Progenitor cell of endocrine pancreas (in vitro differentiated cells): ENCODE measurements around the gene MCTP2. TPM values are rescaled to one million over a fixed set of nuclear protein-coding genes. Genes with fewer than 3 reads are reported as not detected.

Experiments
- DNase-seq: peaks from one replicate; pipeline ENCODE4 v3.0.0; 2021; ENCODE audit warnings: low spot score; ENCODE audit not compliant: unreplicated experiment
- H3K27ac Mint-ChIP-seq: 2 replicates; pipeline ENCODE4 v1.8.0; 2021; ENCODE audit warnings: mild to moderate bottlenecking, moderate library complexity, mixed read lengths
- H3K27me3 Mint-ChIP-seq: 2 replicates; pipeline ENCODE4 v1.8.0; 2021; ENCODE audit warnings: mixed read lengths
- H3K36me3 Mint-ChIP-seq: 2 replicates; pipeline ENCODE4 v1.8.0; 2022; ENCODE audit warnings: mixed read lengths; ENCODE audit not compliant: insufficient read depth
- H3K4me1 Mint-ChIP-seq: 2 replicates; pipeline ENCODE4 v1.8.0; 2021; ENCODE audit warnings: low read depth, mixed read lengths
- H3K4me3 Mint-ChIP-seq: 2 replicates; pipeline ENCODE4 v1.8.0; 2021; ENCODE audit warnings: low read depth, mild to moderate bottlenecking, moderate library complexity, mixed read lengths
- H3K9me3 Mint-ChIP-seq: 2 replicates; pipeline ENCODE4 v1.8.0; 2021; ENCODE audit warnings: low read depth, mixed read lengths
- CTCF ChIP-seq: fragments of 200-600 bp; sonication (generic); IDR thresholded peaks from one replicate; pipeline ENCODE4 v1.5.0; 2021; ENCODE audit warnings: antibody characterized with exemption, mild to moderate bottlenecking; ENCODE audit not compliant: unreplicated experiment
- total RNA-seq: library from RNA; stranded (reverse); gene quantifications from 2 replicates; pipeline ENCODE4 v1.2.1, GENCODE V29; 2021

Gene MCTP2
- total RNA-seq, 1 donor from 2014 or later = 2.6 TPM

DNA sequence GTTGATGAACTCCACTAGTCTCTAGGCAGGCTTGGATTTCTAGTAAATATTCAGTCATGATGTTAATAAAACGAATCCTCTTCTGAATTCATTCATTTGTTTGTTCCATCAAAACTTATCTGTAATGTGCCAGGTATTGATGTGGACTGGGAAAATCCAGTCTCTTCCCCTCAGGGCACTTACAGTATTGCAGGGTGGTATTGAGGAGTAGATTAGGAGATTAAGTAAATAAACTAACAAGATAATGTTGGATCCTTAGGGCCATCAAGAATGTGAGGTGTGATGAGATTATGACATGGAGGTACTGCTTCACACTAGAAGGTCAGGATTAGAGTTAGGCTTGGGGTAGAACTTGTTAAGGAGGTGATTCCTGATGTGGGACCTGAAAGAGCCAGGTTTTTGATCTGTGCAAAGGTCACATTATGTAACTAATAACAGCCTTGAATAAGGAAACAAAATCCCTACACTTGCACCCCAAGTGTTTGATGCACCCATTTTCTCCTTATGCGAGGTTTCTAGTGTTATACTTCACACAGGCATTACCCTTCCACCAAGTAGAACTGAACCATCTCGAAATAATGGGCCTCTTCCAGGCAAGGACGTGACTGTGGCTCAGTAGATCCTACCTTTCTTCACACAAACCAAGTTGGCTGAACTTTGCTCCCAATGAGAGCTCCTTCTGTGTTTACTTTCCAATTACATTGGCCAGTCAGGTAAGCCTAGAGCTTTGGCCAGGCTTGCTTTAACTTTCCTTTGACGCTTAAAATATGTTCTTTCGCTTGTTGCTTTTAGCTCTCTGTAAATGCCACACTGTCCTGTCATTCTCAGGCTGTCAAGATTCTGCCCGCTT is 16.7 kb downstream of the MCTP2 start:
- H3K9me3 Mint-ChIP-seq = peaks cover 8% of the 10 kb centered on the region
- no peaks in the 10 kb centered on the region for H3K27me3 Mint-ChIP-seq
- H3K27ac Mint-ChIP-seq = no peak overlapping the region
- peaks cover 6% of the 10 kb centered on the region for H3K4me1 Mint-ChIP-seq
- DNase-seq = no peak
- no peak for TF ChIP-seq CTCF
- no peaks in the 10 kb centered on the region for H3K36me3 Mint-ChIP-seq
- no peak overlapping the region for H3K4me3 Mint-ChIP-seq

- Mint-ChIP-seq H3K9me3 (peaks cover 12% of the 10 kb centered on the region), H3K4me1 (peaks cover 6% of the 10 kb centered on the region), H3K27me3 (no peaks in the 10 kb centered on the region), H3K27ac (no peak overlapping the region), H3K4me3 (no peak overlapping the region), H3K36me3 (no peaks in the 10 kb centered on the region)
- DNase-seq = no peak
- TF ChIP-seq CTCF = no peak
Observed at GRCh38 chr15:94250801-94251200, 19.4 kb downstream of the MCTP2 start.

GRCh38 chr15:94252223-94252766 is 20.9 kb downstream of the MCTP2 start:
- no peak for DNase-seq
- Mint-ChIP-seq H3K36me3 (no peaks in the 10 kb centered on the region), H3K9me3 (peaks cover 12% of the 10 kb centered on the region), H3K27ac (no peak overlapping the region), H3K27me3 (no peaks in the 10 kb centered on the region), H3K4me1 (peaks cover 6% of the 10 kb centered on the region), H3K4me3 (no peak overlapping the region)
- TF ChIP-seq CTCF = no peak

DNA sequence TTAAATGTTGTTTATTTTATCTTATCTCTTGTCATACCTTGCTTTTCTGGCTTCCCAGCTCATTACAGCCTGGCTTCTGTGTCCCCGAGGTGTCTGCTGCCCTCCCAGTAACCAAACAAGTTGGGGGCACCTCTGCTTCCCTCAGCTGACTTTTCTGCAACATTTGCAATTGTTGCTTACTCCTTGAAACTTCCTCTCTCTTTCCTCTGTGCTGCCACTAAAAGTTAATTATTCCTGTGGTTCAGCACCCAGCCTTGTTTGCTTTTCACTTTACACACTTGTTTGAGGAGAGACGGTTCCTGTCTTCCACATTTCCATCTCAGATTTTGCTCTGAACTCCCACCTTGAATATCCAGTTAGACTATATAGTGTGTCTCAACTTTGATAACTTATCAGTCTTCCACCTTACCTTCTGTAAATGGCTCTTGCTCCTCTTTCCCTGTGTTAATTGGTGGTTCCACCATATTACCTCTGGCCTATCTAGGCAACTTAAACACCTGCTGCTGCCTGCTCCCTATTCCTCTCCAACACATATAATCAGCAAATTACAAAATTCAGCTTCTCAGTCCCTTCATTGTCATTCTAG is 21.6 kb downstream of the MCTP2 start:
- Mint-ChIP-seq H3K36me3 (no peaks in the 10 kb centered on the region), H3K4me1 (peaks cover 4% of the 10 kb centered on the region), H3K27ac (no peak overlapping the region), H3K9me3 (peaks cover 10% of the 10 kb centered on the region), H3K4me3 (no peak overlapping the region), H3K27me3 (no peaks in the 10 kb centered on the region)
- no peak for TF ChIP-seq CTCF
- no peak for DNase-seq

DNA sequence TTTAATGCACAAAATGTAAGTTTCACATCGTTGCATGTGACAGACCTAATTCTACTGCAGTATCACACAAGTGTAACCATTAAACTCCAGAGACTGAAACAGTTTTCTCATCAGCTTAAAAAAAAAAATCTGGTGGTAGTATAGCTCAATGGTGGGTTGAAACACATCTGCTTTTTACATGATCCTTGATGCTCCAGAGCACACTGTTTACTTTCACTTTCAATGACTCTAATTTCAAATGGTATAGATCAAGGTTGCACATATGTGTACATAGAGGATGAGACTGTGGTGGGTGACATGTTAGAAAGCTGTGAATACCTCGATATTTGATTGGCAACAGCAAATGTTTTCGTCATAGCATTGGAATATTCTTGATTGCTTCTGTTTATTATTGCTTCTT is 22.4 kb downstream of the MCTP2 start:
- no peak overlapping the region for H3K4me3 Mint-ChIP-seq
- H3K36me3 Mint-ChIP-seq = no peaks in the 10 kb centered on the region
- peaks cover 10% of the 10 kb centered on the region for H3K9me3 Mint-ChIP-seq
- no peaks in the 10 kb centered on the region for H3K4me1 Mint-ChIP-seq
- TF ChIP-seq CTCF = no peak
- no peak for DNase-seq
- no peaks in the 10 kb centered on the region for H3K27me3 Mint-ChIP-seq
- H3K27ac Mint-ChIP-seq = no peak overlapping the region
